IMR-90 (cell line): ENCODE results near the gene RRP1B. TPM values are rescaled to one million over a fixed set of nuclear protein-coding genes. Genes with fewer than 3 reads are reported as not detected.

Experiments
- ATAC-seq: fragments of 200-7000 bp; cut with Tn5 transposase; 2 replicates; pipeline ENCODE4 v1.9.1; 2020; ENCODE audit warnings: low read depth, mild to moderate bottlenecking, moderate library complexity
- BruUV-seq: library from RNA; stranded (reverse); fragments of 400-500 nt; replicated peaks from 2 replicates; lab custom pipeline; 2021; lab: Mats Ljungman, UMichigan
- CTCF ChIA-PET: fragments of 300-600 bp; formaldehyde crosslinking; extraction: SDS; loops from one replicate; lab custom pipeline; 2021; ENCODE audit warnings: antibody characterized with exemption; lab: Yijun Ruan, JAX
- POLR2A ChIA-PET: fragments of 300-600 bp; sonication (Branson Sonifier 250); formaldehyde crosslinking; loops from one replicate; lab custom pipeline; 2022; ENCODE audit warnings: antibody characterized with exemption; ENCODE audit not compliant: unreplicated experiment; lab: Charles Lee
- DNase-seq: peaks from one replicate; pipeline ENCODE4 v3.0.0; 2013
- H2AFZ ChIP-seq: replicated peaks from 2 replicates; pipeline ENCODE3; 2013; ENCODE audit warnings: low read length, mild to moderate bottlenecking; ENCODE audit not compliant: poor library complexity
- H2AK5ac ChIP-seq: 2 replicates; pipeline ENCODE4 v1.6.1; 2013; ENCODE audit warnings: low read depth, low read length, inconsistent platforms
- H2AK9ac ChIP-seq: replicated peaks from 2 replicates; pipeline ENCODE3; 2013; ENCODE audit warnings: mild to moderate bottlenecking, low read depth, low read length, moderate library complexity; ENCODE audit not compliant: poor library complexity
- H2BK120ac ChIP-seq: 2 replicates; pipeline ENCODE4 v1.6.1; 2013; ENCODE audit warnings: low read depth, low read length, inconsistent platforms
- H2BK15ac ChIP-seq: 3 replicates; pipeline ENCODE4 v1.6.1; 2013; ENCODE audit warnings: low read depth, low read length, inconsistent platforms
- H2BK20ac ChIP-seq: 2 replicates; pipeline ENCODE4 v1.6.1; 2013; ENCODE audit warnings: low read depth, mild to moderate bottlenecking, inconsistent platforms, low read length, moderate library complexity
- H2BK5ac ChIP-seq: 2 replicates; pipeline ENCODE4 v1.6.1; 2013; ENCODE audit warnings: mild to moderate bottlenecking, low read depth, low read length, inconsistent platforms; ENCODE audit not compliant: poor library complexity, severe bottlenecking
- H3K14ac ChIP-seq: replicated peaks from 2 replicates; pipeline ENCODE4 v1.6.1; 2013; ENCODE audit warnings: low read depth, low read length, inconsistent platforms
- H3K18ac ChIP-seq: 2 replicates; pipeline ENCODE4 v1.6.1; 2013; ENCODE audit warnings: low read depth, low read length, control low read depth
- H3K23ac ChIP-seq: 2 replicates; pipeline ENCODE4 v1.6.1; 2013; ENCODE audit warnings: low read depth, low read length, inconsistent platforms
- H3K27ac ChIP-seq: 2 replicates; pipeline ENCODE4 v1.5.1; 2013; ENCODE audit warnings: mild to moderate bottlenecking, control low read depth, low read length; ENCODE audit not compliant: insufficient read depth
- H3K27me3 ChIP-seq: 2 replicates; pipeline ENCODE4 v1.6.1; 2013; ENCODE audit warnings: low read length; ENCODE audit not compliant: control insufficient read depth, insufficient read depth
- H3K36me3 ChIP-seq: 2 replicates; pipeline ENCODE4 v1.6.1; 2013; ENCODE audit warnings: low read length, mixed read lengths; ENCODE audit not compliant: control insufficient read depth, insufficient read depth
- H3K4ac ChIP-seq: 2 replicates; pipeline ENCODE4 v1.6.1; 2013; ENCODE audit warnings: low read depth, low read length, inconsistent platforms
- H3K4me1 ChIP-seq: 2 replicates; pipeline ENCODE4 v1.6.1; 2013; ENCODE audit warnings: low read length, mixed read lengths; ENCODE audit not compliant: control insufficient read depth, insufficient read depth
- H3K4me2 ChIP-seq: 2 replicates; pipeline ENCODE4 v1.6.1; 2013; ENCODE audit warnings: low read depth, mild to moderate bottlenecking, control low read depth, low read length, moderate library complexity
- H3K4me3 ChIP-seq: 2 replicates; pipeline ENCODE4 v1.5.1; 2013; ENCODE audit warnings: low read depth, mild to moderate bottlenecking, control low read depth, low read length, moderate library complexity; ENCODE audit not compliant: insufficient read depth
- H3K56ac ChIP-seq: 2 replicates; pipeline ENCODE4 v1.6.1; 2013; ENCODE audit warnings: low read length, inconsistent platforms; ENCODE audit not compliant: insufficient read depth; ENCODE audit errors: extremely low read depth
- H3K79me1 ChIP-seq, 2 experiments: 2 replicates each; pipeline ENCODE4 v1.6.1; 2013; ENCODE audit warnings: low read length in 2 of 2, inconsistent platforms in 1 of 2, low read depth in 1 of 2
- H3K9ac ChIP-seq: 2 replicates; pipeline ENCODE4 v1.6.1; 2013; ENCODE audit warnings: low read depth, low read length, control low read depth
- H3K9me1 ChIP-seq: 2 replicates; pipeline ENCODE4 v1.6.1; 2013; ENCODE audit warnings: low read length, inconsistent platforms; ENCODE audit not compliant: insufficient read depth
- H3K9me3 ChIP-seq: 2 replicates; pipeline ENCODE4 v1.6.1; 2013; ENCODE audit warnings: low read length; ENCODE audit not compliant: control insufficient read depth, insufficient read depth
- H4K20me1 ChIP-seq: 2 replicates; pipeline ENCODE4 v1.6.1; 2013; ENCODE audit warnings: low read length, inconsistent platforms; ENCODE audit not compliant: insufficient read depth
- H4K5ac ChIP-seq: 2 replicates; pipeline ENCODE4 v1.6.1; 2013; ENCODE audit warnings: mild to moderate bottlenecking, low read depth, low read length, control low read depth
- H4K8ac ChIP-seq, 2 experiments: 2 replicates each; pipeline ENCODE4 v1.6.1; 2013; ENCODE audit warnings: low read depth in 2 of 2, low read length in 2 of 2, control low read depth in 1 of 2, inconsistent platforms in 1 of 2
- H4K91ac ChIP-seq: 2 replicates; pipeline ENCODE4 v1.6.1; 2013; ENCODE audit warnings: low read depth, low read length, inconsistent platforms; ENCODE audit not compliant: insufficient read depth
- BHLHE40 ChIP-seq: fragments of 150-350 bp; IDR thresholded peaks from 2 replicates; pipeline ENCODE4 v1.6.1; 2016; ENCODE audit warnings: mild to moderate bottlenecking, low read depth, low read length
- CEBPB ChIP-seq: IDR thresholded peaks from 2 replicates; pipeline ENCODE4 v1.6.1; 2012; ENCODE audit warnings: low read depth, low read length, improper control_type of control experiment
- ELK1 ChIP-seq: fragments of 150-350 bp; IDR thresholded peaks from 2 replicates; pipeline ENCODE4 v1.6.1; 2016; ENCODE audit warnings: low read depth, mild to moderate bottlenecking, low read length, moderate library complexity, borderline replicate concordance
- MAFK ChIP-seq: IDR thresholded peaks from 2 replicates; pipeline ENCODE4 v1.6.1; 2012; ENCODE audit warnings: low read depth, low read length, improper control_type of control experiment
- MAZ ChIP-seq: IDR thresholded peaks from 2 replicates; pipeline ENCODE4 v1.6.1; 2012; ENCODE audit warnings: low read depth, mild to moderate bottlenecking, low read length, improper control_type of control experiment, moderate library complexity, borderline replicate concordance
- MXI1 ChIP-seq: IDR thresholded peaks from 2 replicates; pipeline ENCODE4 v1.6.1; 2012; ENCODE audit warnings: low read depth, mild to moderate bottlenecking, low read length, moderate library complexity, borderline replicate concordance
- NFE2L2 ChIP-seq: fragments of 150-350 bp; IDR thresholded peaks from 2 replicates; pipeline ENCODE4 v1.6.1; 2016; ENCODE audit warnings: low read depth, mild to moderate bottlenecking, low read length
- RAD21 ChIP-seq: IDR thresholded peaks from 2 replicates; pipeline ENCODE4 v1.6.1; 2012; ENCODE audit warnings: low read length, improper control_type of control experiment
- SMC3 ChIP-seq: fragments of 150-350 bp; IDR thresholded peaks from 2 replicates; pipeline ENCODE4 v1.6.1; 2016; ENCODE audit warnings: low read depth, mild to moderate bottlenecking, antibody characterized with exemption, low read length, moderate library complexity
- USF2 ChIP-seq: fragments of 150-350 bp; IDR thresholded peaks from 2 replicates; pipeline ENCODE4 v1.6.1; 2017; ENCODE audit warnings: mild to moderate bottlenecking, antibody characterized with exemption, low read length, low read depth
- WGBS, 2 experiments: methylation state at CpG; one replicate each; pipeline versions ENCODE4 v1.1.5 to v1.1.7; 2013; ENCODE audit warnings: missing lambda C conversion rate in 2 of 2; ENCODE audit not compliant: insufficient read length in 1 of 2; ENCODE audit errors: extremely low coverage in 2 of 2; 5-methylcytosine and 5-hydroxymethylcytosine counted together
- dilution Hi-C: fragments of 300-500 bp; cut with HindIII; formaldehyde crosslinking; loops from one replicate; pipeline ENCODE4 v1.14.3; 2018; ENCODE audit warnings: low sequenced_read_pairs; ENCODE audit not compliant: unreplicated experiment
- in situ Hi-C: fragments of 300-500 bp; cut with MboI; formaldehyde crosslinking; loops from 3 replicates; pipeline ENCODE4 v1.14.3; 2019; ENCODE audit warnings: low sequenced_read_pairs, inconsistent platforms, mixed read lengths
- intact Hi-C: fragments of 100-400 bp; cut with micrococcal nuclease; formaldehyde crosslinking; loops from 2 replicates; pipeline ENCODE4 v1.10.0; 2022
- polyA plus RNA-seq, 3 experiments: library from polyadenylated mRNA; depleted of rRNA; stranded (reverse); fragments of >200 nt; gene quantifications; 2 replicates each; pipeline ENCODE4 v1.2.3, GENCODE V29; 2012; ENCODE audit warnings: low replicate concordance in 1 of 3
- total RNA-seq: library from RNA; depleted of rRNA; stranded (reverse); fragments of >200 nt; gene quantifications from 2 replicates; pipeline ENCODE4 v1.2.3, GENCODE V29; 2012

RRP1B gene
- total and polyA plus RNA-seq, 2 of the 4 experiments (the other 2 are of a cell fraction): 11.1 to 16.1 TPM

DNA sequence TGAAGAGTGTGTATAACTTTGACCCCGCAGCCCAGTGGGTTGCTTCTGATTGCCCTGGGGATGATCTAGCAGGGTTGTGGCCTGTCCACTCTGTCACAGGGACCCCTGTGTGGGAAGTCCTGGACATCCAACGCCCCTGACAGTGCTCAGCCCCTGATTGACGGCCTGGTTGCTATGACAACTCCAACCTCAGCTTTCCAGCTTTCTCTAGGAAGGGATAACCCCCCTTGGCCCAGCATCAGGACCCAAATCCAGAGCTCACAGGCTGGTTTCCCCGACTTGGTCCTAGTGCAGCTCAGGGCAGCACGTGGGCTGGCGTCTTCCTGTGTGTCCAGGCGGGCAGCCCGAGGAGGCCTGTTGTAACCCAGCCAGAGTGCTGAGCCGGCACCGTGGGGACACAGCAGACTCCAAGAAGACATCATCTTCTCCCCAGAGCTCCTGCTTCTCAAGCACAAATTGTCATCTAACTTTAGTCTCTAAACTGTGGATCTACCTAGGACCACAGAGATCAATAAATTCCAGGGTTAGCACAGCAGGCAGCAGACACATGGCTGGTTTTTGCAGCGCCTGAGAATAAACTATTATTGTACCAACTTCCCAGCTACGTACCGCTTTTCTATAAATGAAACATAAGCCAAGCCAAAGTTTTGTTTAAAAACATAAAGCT is 40.7 kb downstream of the RRP1B start:
- Histone ChIP-seq H3K27me3 (no peaks in the 10 kb centered on the region), H3K36me3 (peaks cover 4% of the 10 kb centered on the region; the same call in 1 of the 2 replicates), H3K27ac (no peak overlapping the region), H4K8ac (no peak overlapping the region), H4K5ac (no peak overlapping the region), H3K4ac (no peak overlapping the region), H3K79me1 (no peaks in the 10 kb centered on the region), H3K56ac (no peak overlapping the region), H3K9me1 (no peaks in the 10 kb centered on the region), H2BK120ac (no peak overlapping the region), H2AFZ (no peak overlapping the region), H3K4me3 (no peak overlapping the region), H2AK9ac (no peak overlapping the region), H3K23ac (no peak overlapping the region), H3K9me3 (no peaks in the 10 kb centered on the region), H2BK20ac (no peak overlapping the region), H2AK5ac (no peak overlapping the region), H4K91ac (no peak overlapping the region), H4K20me1 (no peaks in the 10 kb centered on the region), H3K9ac (no peak overlapping the region), H2BK15ac (no peak overlapping the region), H3K4me2 (no peak overlapping the region), H3K18ac (no peak overlapping the region), H2BK5ac (no peak overlapping the region), H3K14ac (no peak overlapping the region), H3K4me1 (peaks cover 5% of the 10 kb centered on the region; the same call in 1 of the 2 replicates)
- BruUV-seq: no TSS peak
- ATAC-seq (no peak), DNase-seq (no peak)
- dilution Hi-C loops: no loop called here
- CTCF ChIA-PET: no interaction called here
- in situ Hi-C loops: no loop called here
- WGBS, 2 experiments: 52% methylated on average over 3 of the region's 13 CpGs; no CpG with 5 or more reads in 1 of the 2 experiments
- POLR2A ChIA-PET: no interaction called here
- intact Hi-C loops: no loop called here
- TF ChIP-seq NFE2L2 (no peak), MXI1 (no peak), MAFK (no peak), MAZ (no peak), RAD21 (no peak), USF2 (no peak), SMC3 (no peak), CEBPB (no peak), ELK1 (no peak), BHLHE40 (no peak)
